COLO668 (cell line): ENCODE data around the gene CDC42EP2.
"Not testable (repeated sequence)": the region's sequence is repeated elsewhere in the genome, so short reads cannot be mapped to it uniquely, and the experiment has no call there.

Experiments used
- DNase-seq: peaks from one replicate; lab custom pipeline; 2025; ENCODE audit not compliant: unreplicated experiment; lab: John Stamatoyannopoulos, UW

The CDC42EP2 gene

DNA sequence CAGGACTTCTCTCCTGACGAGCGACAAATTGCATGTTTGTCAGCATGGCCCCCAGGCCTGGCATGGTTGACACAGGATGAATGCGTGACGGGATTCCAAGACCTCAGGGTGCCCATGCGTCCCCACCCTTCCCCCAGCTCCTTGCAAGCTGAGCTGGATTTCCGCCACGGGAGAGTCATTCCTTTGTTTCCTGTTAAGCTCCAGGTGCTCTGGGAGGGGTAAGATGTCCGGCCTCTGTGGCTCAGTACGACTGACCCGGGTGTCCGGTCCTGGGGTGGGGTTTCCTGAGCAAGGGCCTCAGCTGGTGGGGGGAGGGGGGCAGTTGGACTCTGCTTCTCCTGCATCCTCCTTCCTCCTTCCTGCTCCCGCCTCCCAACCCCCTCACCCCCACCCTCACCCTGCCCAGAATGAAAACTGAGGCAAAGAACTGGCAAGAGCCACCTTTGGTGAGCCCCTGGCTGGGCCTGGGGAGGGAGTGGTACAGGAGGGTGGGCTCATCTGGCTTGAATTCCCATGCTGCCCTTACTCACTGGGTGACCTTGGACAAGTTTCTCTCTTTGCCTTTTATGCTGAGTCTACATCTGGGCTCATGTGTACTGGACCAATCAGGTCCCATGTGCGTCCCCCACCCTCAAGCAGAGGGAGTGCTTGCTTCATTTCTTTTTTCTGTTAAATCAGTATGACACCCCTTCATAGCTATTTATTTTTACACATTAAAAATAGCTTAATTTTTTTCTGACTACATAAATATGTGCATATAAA, 2.5 kb downstream of the CDC42EP2 start:
- peak; percentile 43 for DNase-seq

- no peak for DNase-seq
These were observed 5.9 kb downstream of the CDC42EP2 start for GRCh38 chr11:65320386-65321075.

DNA sequence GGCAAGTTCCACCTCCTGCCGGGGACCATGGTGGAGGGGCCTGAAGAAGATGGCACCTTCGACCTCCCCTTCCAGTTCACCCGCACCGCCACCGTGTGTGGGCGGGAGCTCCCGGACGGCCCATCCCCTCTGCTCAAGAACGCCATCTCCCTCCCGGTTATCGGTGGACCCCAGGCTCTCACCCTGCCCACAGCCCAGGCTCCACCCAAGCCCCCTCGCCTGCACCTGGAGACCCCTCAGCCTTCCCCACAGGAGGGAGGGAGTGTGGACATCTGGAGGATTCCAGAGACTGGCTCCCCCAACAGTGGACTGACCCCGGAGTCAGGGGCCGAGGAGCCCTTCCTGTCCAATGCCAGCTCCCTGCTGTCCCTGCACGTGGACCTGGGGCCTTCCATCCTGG, 6.4 kb downstream of the CDC42EP2 start:
- DNase-seq, result no peak

DNA sequence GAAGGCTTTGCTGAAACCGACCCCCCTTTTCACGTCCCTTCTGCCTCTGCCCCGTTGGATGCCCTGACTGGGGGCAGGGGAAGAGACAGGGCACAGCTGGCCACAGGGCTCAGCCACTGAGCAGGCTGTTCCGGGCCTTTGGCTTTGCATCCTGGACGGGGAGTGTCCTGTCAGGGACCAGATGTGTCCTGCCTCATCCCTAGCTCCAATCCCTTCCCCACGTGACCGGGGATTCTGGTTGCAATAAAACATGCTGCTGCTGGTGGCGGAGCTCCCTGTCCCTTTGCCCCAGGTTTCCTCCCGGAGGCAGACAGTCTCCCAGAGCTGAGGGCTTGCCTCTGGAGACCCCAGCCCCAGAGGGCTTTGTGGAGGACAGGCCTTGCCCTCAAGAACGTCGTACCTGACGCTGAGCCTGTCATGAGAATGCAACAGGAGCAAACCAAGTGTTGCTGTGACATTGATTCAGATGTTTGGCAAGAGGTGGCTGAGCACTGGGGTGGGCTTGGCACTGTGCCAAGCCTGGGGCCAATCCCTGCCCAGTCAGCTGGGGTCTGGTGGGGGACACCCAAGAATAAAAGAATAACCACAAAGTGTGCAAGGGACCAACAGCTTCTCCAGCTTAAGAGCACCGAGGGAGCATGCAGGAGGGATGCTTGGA, 7.3 kb downstream of the CDC42EP2 start:
- DNase-seq, result no peak

- no peak for DNase-seq
These were observed 9.1 kb downstream of the CDC42EP2 start for GRCh38 chr11:65323813-65324212.

GRCh38 chr11:65325435-65325834, 10.8 kb downstream of the CDC42EP2 start:
- no peak for DNase-seq

DNA sequence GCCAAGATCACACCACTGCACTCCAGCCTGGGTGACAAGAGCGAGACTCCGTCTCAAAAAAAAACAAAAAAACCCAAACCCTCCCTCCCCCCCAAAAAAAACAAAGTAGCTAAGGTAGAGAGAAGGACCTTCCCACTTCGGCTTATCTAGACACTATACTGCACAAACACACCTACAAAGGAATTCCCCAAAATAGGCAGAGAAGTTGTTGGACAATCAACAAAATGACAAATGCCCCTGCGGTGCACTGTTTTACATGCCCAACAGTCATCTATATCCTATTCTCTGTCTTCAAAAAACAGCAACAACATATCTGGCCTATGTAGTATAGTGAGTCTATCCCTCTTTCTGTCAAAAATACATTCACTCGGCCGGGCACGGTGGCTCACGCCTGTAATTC, 12.4 kb downstream of the CDC42EP2 start:
- no peak for DNase-seq

GRCh38 chr11:65329478-65329877, 14.8 kb downstream of the CDC42EP2 start:
- DNase-seq, result no peak

GRCh38 chr11:65329944-65330403, 15.3 kb downstream of the CDC42EP2 start:
- DNase-seq, result peak; percentile 86

- DNase-seq, result no peak
These were observed 15.9 kb downstream of the CDC42EP2 start for GRCh38 chr11:65330544-65330943.

GRCh38 chr11:65332591-65332990, 17.9 kb downstream of the CDC42EP2 start:
- not testable (repeated sequence) for DNase-seq

DNA sequence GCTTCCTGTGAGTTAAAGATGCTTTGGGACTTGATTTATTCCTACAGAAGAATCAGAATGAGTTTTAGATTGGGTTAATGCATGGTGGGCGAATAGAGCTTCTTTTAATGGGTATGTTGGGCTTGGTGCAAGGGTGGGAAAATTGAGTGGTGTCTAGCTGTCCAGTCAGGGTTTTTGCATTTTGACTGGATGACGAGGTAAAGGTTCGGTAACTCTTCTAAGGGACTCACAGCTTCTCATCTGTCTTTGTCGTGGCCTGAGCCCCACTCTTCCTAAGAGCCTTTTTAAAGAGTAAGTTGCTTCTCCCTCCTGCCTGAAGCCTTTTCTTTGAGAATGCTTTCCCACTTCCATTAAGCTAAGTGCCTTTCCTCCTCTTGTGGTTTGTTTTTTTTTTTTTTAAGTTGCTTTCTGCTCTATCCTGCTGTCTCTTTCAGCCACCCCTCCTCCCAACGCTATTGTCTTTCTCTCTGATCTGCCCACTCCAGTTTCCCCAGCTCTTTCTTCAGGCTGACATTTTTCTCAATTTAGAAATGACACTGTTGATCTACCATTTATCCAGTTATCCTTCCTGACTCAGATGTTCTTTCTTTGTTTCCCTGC, 20.1 kb downstream of the CDC42EP2 start:
- DNase-seq, result no peak

DNA sequence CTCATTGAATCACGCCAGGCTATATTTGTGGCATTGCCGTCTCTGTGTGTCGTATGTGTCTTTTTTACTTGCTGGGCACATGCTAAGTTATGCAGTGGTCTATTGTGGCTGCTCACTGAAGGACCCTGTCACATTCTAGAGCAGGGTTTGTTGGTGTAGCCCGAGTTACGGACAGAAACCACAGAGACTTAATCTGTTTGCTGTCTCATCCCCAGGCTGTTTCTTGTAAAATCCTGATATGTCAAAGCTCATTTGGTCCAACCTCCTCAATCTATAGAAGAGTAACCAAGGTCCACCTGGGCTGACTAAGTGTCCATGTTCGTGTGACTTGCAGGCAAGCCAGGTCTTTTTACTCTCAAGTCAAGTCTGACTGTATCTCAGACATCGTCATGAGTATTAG, 24.0 kb downstream of the CDC42EP2 start:
- DNase-seq, result no peak

DNA sequence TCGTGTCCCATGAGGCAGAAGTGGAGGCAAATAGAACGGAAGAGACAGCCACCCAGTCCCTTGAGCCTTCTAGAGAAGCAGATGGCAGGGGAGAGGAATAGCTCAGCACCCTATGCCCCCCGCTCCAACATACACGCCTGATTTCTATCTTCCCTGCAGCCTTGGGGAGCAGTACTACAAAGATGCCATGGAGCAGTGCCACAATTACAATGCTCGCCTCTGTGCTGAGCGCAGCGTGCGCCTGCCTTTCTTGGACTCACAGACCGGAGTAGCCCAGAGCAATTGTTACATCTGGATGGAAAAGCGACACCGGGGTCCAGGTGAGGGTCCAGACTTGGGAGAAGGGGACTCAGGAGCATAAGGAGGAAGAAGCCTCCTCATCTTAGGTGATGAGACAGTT, 25.6 kb downstream of the CDC42EP2 start:
- DNase-seq, result no peak

DNA sequence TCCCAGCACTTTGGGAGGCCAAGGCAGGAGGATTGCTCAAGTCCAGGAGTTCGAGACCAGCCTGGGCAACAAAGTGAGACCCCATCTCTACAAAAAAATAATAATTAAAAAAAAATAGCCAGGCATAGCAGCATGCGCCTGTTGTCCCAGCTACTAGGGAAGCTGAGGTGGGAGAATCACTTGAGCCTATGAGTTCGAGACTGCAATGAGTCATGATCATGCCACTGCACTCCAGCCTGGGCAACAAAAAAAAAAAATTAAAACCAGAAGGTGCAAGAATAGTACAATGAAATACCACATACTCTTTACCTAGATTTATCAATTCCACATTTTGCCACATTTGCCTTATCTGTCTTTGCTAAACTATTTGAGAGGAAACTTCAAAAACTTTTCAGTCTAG, 27.2 kb downstream of the CDC42EP2 start:
- DNase-seq, result no peak

DNA sequence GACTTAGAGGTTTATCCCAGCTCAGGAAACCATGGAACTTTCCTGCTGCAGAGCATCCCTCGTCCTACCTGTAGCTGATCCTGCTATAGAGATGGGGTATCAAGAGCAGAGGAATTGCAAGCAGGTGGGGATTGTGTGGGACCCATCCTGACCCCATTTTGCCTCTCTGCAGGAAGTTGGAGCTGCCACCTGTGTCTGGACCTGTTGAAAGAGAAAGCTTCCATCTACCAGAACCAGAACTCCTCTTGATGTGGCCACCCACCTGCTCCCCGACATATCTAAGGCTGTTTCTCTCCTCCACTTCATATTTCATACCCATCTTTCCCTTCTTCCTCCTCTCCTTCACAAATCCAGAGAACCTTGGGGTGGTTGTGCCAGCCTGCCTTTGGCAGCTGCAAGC, 36.8 kb downstream of the CDC42EP2 start:
- no peak for DNase-seq

DNA sequence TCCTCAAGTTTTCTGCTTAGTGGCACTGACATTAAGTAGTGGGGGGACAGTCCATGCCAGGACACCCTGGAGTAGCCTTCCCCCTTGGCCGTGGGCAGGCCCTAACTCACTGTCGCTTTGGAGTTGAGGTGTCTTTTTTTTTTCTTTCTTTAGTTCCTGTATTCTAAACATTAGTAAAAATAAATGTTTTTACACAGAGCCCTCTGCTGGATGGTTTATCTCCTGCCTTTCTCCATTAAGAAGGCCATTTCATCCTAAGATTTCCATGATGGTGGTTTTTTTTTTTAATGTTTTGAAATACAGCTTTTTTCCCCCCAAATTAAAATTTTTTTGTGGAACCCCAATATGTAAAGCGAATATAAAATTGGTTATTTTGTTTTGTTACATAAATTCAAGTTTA, 38.1 kb downstream of the CDC42EP2 start:
- DNase-seq, result no peak

- no peak for DNase-seq
These were observed 38.7 kb downstream of the CDC42EP2 start for GRCh38 chr11:65353376-65353775.

DNA sequence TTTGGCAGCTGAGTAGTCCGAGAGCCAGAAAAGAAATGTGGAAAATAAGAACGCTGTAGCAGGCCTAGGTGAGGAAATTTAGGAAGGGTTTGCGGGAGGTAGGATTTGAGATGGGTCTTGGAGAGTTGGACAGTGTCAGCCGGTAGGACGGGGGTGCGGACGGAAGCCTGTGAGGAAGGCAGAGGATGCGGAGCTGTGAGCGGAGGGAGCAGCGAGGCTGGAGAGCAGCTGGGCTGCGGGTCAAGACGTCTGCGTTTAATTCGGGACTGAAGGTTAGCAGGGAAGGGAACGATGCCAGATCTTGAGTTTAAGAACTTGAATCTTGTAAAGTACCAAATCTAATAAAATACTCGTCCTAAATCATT, 39.2 kb downstream of the CDC42EP2 start:
- no peak for DNase-seq

- peak; percentile 98 for DNase-seq
These were observed 39.8 kb downstream of the CDC42EP2 start, which contains the start of gene TIGD3 for GRCh38 chr11:65354265-65355012. TSS of gene TIGD3 (plus strand) at chr11:65354751. CDS start at chr11:65355809, 1,058 bp downstream.
